GM19468 (cell line): ENCODE results near the gene FAXDC2.

Source experiments
- ATAC-seq: cut with Tn5 transposase; IDR thresholded peaks from one replicate; pipeline ENCODE4 v1.9.1; 2021; ENCODE audit warnings: mild to moderate bottlenecking, moderate library complexity, moderate number of reproducible peaks; ENCODE audit not compliant: unreplicated experiment; ENCODE audit errors: extremely low read depth

The FAXDC2 gene

DNA sequence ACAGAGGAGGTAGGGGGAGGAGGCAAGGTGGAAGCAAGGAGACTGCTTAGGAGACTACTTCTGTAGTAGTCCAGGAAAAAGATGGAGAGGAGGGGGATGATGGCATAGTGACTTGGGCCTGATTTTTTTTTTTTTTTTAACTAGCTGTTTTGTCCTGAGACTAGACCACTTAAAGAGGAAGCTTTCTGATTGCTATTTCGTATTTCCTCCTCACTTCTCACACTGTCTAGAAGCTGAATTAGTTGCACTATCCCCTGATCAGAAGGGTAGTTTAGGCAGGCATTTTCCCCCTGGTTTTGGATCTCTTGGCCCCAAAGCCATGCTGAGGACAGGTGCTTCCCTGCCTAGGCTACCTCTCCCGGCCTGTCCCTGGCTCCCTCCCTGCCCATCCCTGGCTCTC, 80.3 kb downstream of the FAXDC2 start:
- ATAC-seq = no peak
